Fibroblast of mammary gland (primary cell): ENCODE results near the gene WWOX.

Source experiments
- DNase-seq: peaks from one replicate; pipeline ENCODE4 v3.0.0-alpha.2; 2010; ENCODE audit warnings: low read depth
- H3K4me3 ChIP-seq: 2 replicates; pipeline ENCODE4 v1.5.1; 2011; ENCODE audit warnings: low read depth, mild to moderate bottlenecking, low read length, moderate library complexity; ENCODE audit not compliant: control insufficient read depth
- CTCF ChIP-seq: conservative IDR thresholded peaks from 2 replicates; pipeline ENCODE4 v1.5.1; 2011; ENCODE audit warnings: low read depth, low read length, inconsistent platforms; ENCODE audit not compliant: control insufficient read depth, insufficient read depth

WWOX gene

GRCh38 chr16:78956859-78957258, 857.4 kb downstream of the WWOX start:
- no peak for TF ChIP-seq CTCF
- no peak overlapping the region for H3K4me3 ChIP-seq
- DNase-seq = no peak

- no peak for DNase-seq
- no peak for TF ChIP-seq CTCF
- H3K4me3 ChIP-seq = no peak overlapping the region
Observed at GRCh38 chr16:78957317-78958100, 858.1 kb downstream of the WWOX start.

GRCh38 chr16:78961464-78961863, 862.0 kb downstream of the WWOX start:
- no peak for TF ChIP-seq CTCF
- no peak for DNase-seq
- H3K4me3 ChIP-seq = no peak overlapping the region

- H3K4me3 ChIP-seq = no peak overlapping the region
- no peak for DNase-seq
- TF ChIP-seq CTCF = no peak
Observed at GRCh38 chr16:78962457-78962929, 863.0 kb downstream of the WWOX start.

- DNase-seq = no peak
- no peak for TF ChIP-seq CTCF
- H3K4me3 ChIP-seq = no peak overlapping the region
Observed at GRCh38 chr16:78967948-78968347, 868.5 kb downstream of the WWOX start.

GRCh38 chr16:78969721-78970120, 870.3 kb downstream of the WWOX start:
- no peak overlapping the region for H3K4me3 ChIP-seq
- no peak for DNase-seq
- no peak for TF ChIP-seq CTCF

GRCh38 chr16:78970650-78971049, 871.2 kb downstream of the WWOX start:
- TF ChIP-seq CTCF = no peak
- no peak for DNase-seq
- no peak overlapping the region for H3K4me3 ChIP-seq
